ENCODE results near the gene PRCC.

PRCC gene

DNA sequence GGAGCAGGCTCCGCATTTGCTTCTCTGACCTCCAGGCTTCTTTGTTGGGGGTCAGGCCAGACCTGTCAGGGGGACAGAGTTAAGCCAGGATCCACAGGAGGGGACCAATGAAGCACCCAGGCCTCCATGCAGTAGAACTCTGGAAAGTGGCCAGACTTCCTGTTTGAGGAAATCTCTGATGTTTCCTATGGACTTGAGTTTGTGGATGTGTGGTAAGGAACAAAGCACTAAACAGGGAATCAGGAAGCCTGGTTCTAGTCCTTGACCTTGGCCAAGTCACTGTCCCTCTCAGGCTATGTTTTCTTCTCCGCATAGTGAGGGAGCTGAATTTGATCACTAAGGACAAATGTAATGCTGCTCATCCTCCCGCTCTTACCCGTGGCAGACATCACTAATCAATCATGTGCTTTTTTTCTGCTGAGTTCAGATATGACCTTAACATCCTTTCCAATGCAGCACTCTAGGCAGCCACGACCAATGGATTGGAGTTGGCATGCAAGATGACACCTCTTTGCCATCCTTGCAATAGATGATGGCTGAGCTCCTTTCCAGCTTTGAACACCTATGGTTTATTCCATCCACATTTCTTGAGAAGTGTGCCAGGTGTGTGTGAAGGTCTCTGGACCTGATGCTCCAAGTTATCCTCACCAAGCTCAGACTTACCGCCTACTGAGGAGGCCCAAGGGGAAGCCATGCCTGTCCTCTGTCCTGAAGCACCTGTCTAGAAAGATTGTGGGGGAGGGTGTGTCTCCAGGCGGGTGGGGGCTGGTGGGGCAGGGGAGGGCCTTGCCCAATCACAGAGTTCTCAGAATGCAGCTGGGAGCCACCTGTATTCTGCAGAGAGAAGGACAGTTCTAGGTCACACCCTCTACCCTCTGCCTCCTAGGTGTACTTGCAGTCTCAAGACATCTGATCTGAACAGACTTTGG, 39.4 kb downstream of the PRCC start:
- no peak for DNase-seq (ENCODE audit: low spot score)
- Histone ChIP-seq H3K4me3 (no peak overlapping the region), H3K27ac (no peak overlapping the region)
- TF ChIP-seq, protein P1, sequence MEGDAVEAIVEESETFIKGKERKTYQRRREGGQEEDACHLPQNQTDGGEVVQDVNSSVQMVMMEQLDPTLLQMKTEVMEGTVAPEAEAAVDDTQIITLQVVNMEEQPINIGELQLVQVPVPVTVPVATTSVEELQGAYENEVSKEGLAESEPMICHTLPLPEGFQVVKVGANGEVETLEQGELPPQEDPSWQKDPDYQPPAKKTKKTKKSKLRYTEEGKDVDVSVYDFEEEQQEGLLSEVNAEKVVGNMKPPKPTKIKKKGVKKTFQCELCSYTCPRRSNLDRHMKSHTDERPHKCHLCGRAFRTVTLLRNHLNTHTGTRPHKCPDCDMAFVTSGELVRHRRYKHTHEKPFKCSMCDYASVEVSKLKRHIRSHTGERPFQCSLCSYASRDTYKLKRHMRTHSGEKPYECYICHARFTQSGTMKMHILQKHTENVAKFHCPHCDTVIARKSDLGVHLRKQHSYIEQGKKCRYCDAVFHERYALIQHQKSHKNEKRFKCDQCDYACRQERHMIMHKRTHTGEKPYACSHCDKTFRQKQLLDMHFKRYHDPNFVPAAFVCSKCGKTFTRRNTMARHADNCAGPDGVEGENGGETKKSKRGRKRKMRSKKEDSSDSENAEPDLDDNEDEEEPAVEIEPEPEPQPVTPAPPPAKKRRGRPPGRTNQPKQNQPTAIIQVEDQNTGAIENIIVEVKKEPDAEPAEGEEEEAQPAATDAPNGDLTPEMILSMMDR (IDR thresholded peaks at IDR 0.05), result no peak

DNA sequence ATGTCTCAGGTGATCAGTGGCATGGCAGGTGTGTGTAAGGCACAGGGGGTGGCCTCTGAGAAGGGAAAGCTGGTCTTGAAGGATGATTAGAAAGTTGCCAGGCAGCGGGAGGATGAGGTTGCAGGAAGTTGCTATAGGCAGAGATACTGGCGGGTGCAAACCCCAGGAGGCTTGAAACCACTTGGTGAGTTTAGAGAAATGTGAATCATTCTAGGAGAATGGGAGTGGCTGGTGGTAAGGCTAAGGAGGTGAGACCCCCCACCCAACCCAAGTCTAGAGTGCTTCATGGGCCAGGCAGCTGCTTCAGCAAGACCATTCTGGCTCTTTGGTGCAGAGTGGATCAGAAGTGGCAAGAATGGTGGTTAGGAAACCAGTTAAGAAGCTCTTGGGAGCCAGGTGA, 40.3 kb downstream of the PRCC start:
- no peak for DNase-seq (ENCODE audit: low spot score)
- Histone ChIP-seq H3K4me3 (no peak overlapping the region), H3K27ac (no peak overlapping the region)
- TF ChIP-seq, protein P1 (IDR thresholded peaks at IDR 0.05), result no peak

DNA sequence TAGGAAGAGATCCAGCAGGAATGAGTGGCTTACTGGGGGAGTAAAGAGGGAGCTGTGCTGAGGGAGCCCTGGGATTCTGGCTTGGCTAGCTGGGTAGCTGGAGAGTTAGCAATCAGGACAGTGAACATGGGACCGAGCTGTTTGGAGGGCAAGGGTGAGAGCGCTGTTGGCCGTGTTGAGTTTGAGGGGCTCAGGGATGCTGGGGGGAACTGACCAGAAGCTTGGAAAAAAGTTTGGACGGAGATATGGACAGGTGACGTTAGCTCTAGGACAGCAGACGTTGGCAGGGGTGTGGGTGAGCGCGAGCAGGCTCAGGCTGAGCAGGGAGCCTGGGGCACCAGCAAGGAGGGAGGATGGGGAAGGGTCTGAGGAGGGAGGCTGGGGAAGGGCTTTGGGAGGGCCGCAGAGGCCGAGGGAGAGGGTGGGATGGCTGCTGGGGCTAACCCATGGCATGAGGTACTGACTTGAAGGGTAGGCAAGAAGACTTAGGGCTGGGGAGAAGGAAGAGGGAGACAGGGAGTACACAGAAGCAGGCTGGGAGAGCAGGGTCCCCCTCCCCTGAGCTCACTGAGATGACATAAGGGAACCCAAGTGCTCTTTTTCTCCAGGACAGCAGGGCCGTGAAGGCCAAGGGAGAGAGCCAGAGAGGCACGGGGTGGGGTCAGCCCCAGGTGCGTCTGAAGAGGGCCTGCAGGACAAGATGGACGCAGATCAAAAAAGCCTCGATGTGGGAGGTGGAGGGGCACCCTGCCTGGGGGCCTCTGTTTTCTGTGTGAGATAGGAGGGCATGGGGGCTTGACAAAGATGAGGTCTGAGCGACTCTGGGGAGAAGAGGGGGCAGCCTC, 41.1 kb downstream of the PRCC start:
- TF ChIP-seq, protein P1 (IDR thresholded peaks at IDR 0.05), result no peak
- Histone ChIP-seq H3K4me3 (no peak overlapping the region), H3K27ac (no peak overlapping the region)
- DNase-seq (ENCODE audit: low spot score), result no peak

DNA sequence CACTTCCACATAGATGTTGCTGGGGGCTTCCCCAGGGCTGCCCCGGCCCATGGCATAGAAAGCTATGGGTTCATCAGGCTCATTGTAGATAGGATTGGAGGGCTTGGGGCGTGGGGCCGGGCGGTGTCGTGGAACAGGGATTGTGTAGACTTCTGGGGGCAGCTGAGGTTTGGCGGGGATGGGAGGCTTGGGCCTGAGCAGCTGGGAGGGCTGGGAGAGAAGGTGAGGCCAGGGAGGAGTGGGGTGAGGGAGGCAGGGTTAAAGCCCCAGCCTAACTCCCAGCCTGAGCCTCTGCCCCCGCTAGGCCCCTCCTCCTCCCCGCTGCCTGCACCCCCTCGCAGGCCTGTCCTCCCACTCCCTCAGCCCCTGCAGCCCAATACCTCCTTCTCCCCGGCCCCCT, 41.9 kb downstream of the PRCC start:
- TF ChIP-seq, protein P1 (IDR thresholded peaks at IDR 0.05), result no peak
- Histone ChIP-seq H3K4me3 (no peak overlapping the region), H3K27ac (no peak overlapping the region)
- DNase-seq (ENCODE audit: low spot score), result no peak

DNA sequence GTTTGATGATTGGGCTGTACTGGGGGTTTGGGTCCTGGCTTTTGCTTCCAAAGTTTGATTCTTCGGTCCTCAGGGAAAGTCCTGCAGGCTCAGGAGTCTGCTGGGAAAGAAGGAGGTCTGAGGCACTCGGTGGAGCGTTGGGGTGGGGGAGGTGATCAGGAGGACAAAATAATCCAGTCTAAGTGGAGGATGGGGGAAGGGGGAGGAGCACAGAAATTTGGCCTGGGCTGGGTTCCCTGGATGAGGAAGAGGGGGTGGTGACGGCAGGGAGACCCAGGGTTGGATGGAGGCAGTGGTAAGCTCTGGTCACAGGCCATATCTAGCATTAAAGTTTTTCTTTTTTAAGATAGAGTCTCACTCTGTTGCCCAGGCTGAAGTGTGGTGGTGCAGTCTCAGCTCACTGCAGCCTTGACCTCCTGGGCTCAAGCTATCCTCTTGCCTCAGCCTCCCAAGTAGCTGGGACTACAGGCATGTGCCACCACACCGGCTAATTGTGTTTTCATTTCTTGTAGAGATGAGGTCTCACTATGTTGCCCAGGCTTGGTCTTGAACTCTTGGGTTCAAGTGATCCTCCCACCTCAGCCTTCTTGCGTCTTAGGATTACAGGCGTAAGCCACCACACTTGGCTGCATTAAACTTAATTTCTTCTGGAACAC, 42.5 kb downstream of the PRCC start:
- Histone ChIP-seq H3K4me3 (no peak overlapping the region), H3K27ac (no peak overlapping the region)
- DNase-seq (ENCODE audit: low spot score), result no peak
- TF ChIP-seq, protein P1 (IDR thresholded peaks at IDR 0.05), result no peak

- TF ChIP-seq, protein P1 (IDR thresholded peaks at IDR 0.05), result no peak
Measured at GRCh38 chr1:156811168-156811567, 43.8 kb downstream of the PRCC start.

More at GRCh38 chr1:156811168-156811567, 43.8 kb downstream of the PRCC start:
- no peak for DNase-seq (ENCODE audit: low spot score)
- H3K4me3 ChIP-seq, result no peak overlapping the region
- H3K27ac ChIP-seq, result no peak overlapping the region

Data from coronary artery (tissue), 2 donors.